ENCODE results near the gene SLC17A9. TPM values are rescaled to one million over a fixed set of nuclear protein-coding genes. Genes with fewer than 3 reads are reported as not detected.

The SLC17A9 gene
- total RNA-seq, 4 donors from 2014 or later, result 0.10 to 2.1 (median 0.66) TPM

DNA sequence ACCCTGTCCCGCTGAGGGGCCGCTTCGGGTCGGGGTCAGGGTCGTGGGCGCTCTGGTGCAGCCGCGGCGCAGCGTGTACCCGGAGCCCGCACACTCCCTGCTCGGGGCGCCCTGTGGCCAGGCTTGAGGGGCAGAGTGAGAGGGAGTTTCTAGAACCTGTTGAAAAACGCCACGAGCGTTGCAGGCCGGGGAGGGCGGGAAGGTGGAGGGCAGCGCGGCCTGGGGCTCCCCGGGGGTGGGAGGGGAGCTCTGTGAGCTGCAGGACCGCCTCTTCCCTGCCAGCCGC is 54.8 kb downstream of the SLC17A9 start:
- peak overlapping the region; percentile 23 for H3K4me3 ChIP-seq

GRCh38 chr20:63007646-63008488 is 55.4 kb downstream of the SLC17A9 start:
- Histone ChIP-seq H3K27me3 (peaks cover 100% of the 10 kb centered on the region), H3K4me3 (no peak overlapping the region), H3K36me3 (no peaks in the 10 kb centered on the region), H3K27ac (no peak overlapping the region), H3K4me1 (peaks cover 45% of the 10 kb centered on the region), H3K9me3 (no peaks in the 10 kb centered on the region)
- no peak for DNase-seq (ENCODE audit: low spot score in 2 of 2)
- no peak for TF ChIP-seq POLR2A (IDR thresholded peaks at IDR 0.05)
- TF ChIP-seq EP300 (IDR thresholded peaks at IDR 0.05), result no peak
- no peak for TF ChIP-seq POLR2AphosphoS5 (IDR thresholded peaks at IDR 0.05)
- TF ChIP-seq CTCF (IDR thresholded peaks at IDR 0.05), result no peak
- 19% methylated on average over 14 of the region's 46 CpGs for whole genome bisulfite sequencing

More for the DNA sequence above, 54.8 kb downstream of the SLC17A9 start:
- peaks cover 100% of the 10 kb centered on the region for H3K27me3 ChIP-seq
- peaks cover 45% of the 10 kb centered on the region for H3K4me1 ChIP-seq
- 0% methylated on average over 2 of the region's 24 CpGs for WGBS
- H3K9me3 ChIP-seq, result no peaks in the 10 kb centered on the region
- H3K27ac ChIP-seq, result no peak overlapping the region
- no peak for TF ChIP-seq POLR2A (IDR thresholded peaks at IDR 0.05)
- TF ChIP-seq CTCF (IDR thresholded peaks at IDR 0.05), result no peak
- no peak for TF ChIP-seq POLR2AphosphoS5 (IDR thresholded peaks at IDR 0.05)
- TF ChIP-seq EP300 (IDR thresholded peaks at IDR 0.05), result no peak
- DNase-seq (ENCODE audit: low spot score in 2 of 2), result no peak
- no peaks in the 10 kb centered on the region for H3K36me3 ChIP-seq

GRCh38 chr20:63008541-63009044 is 56.1 kb downstream of the SLC17A9 start:
- Histone ChIP-seq H3K9me3 (no peaks in the 10 kb centered on the region), H3K4me1 (peaks cover 45% of the 10 kb centered on the region), H3K4me3 (peak overlapping the region; percentile 13), H3K27me3 (peaks cover 99% of the 10 kb centered on the region), H3K36me3 (no peaks in the 10 kb centered on the region), H3K27ac (no peak overlapping the region)
- TF ChIP-seq POLR2AphosphoS5 (IDR thresholded peaks at IDR 0.05) (no peak), CTCF (IDR thresholded peaks at IDR 0.05) (no peak), POLR2A (IDR thresholded peaks at IDR 0.05) (no peak), EP300 (IDR thresholded peaks at IDR 0.05) (no peak)
- DNase-seq (ENCODE audit: low spot score in 2 of 2), result no peak
- 11% methylated on average over 18 of the region's 21 CpGs for WGBS

DNA sequence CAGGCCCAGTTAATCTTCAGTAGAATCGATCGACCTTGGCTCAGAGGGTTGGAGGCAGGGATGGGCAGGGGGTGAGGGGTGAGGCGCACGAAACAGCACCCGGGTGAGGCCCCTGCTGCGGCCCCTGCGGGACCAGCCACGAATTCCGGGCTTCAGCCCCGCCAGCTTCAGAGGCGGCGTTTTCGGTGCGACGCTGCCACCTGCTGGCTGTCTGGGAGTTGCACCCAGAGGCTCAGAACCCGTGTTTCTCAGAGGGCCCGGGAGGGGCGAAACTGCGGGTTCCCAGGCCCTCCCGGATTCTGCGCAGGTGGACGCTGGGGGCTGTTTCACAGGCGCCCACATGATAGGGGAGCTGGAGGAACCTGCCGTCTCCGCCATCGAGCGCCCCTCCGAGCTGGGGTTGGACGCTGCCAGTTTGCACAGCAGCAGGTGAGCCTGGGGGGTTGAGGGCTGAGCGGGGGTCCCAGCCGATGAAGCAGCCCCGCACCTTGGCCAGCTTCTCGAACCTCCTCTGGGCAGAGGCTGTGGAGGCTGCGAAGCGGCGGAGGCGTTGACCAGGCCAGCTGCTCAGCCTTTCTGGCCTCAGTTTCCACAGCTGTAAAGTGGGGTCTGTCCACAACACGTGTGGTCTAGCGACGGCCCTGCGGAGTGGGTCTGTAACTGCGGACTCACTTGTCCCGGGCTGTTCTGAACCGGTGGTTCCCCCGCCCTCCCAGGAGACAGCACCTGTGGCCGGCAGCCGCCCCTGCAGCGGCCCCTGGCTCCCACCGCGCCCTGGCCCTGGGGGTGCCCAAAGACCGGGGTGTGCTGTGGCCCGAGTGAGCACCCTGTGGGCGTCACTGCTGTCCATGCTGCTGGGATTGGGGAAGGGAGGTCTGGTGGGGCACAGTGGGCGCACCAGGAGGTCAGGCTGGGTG is 56.8 kb downstream of the SLC17A9 start:
- H3K27me3 ChIP-seq, result peaks cover 99% of the 10 kb centered on the region
- H3K4me3 ChIP-seq, result peak overlapping the region; percentile 13
- DNase-seq (ENCODE audit: low spot score in 2 of 2), result peak in 1 of 2 donors; percentile 78
- TF ChIP-seq POLR2A (IDR thresholded peaks at IDR 0.05), result peak in 1 of 2 donors; percentile 12
- no peak for TF ChIP-seq POLR2AphosphoS5 (IDR thresholded peaks at IDR 0.05)
- peak; percentile 89 to 90 for TF ChIP-seq CTCF (IDR thresholded peaks at IDR 0.05)
- H3K4me1 ChIP-seq, result peaks cover 45% of the 10 kb centered on the region
- no peaks in the 10 kb centered on the region for H3K9me3 ChIP-seq
- H3K36me3 ChIP-seq, result no peaks in the 10 kb centered on the region
- WGBS, result 26% methylated on average over 9 of the region's 54 CpGs
- no peak overlapping the region for H3K27ac ChIP-seq
